ENCODE data around the gene TOR1B.

Gene TOR1B, protein sequence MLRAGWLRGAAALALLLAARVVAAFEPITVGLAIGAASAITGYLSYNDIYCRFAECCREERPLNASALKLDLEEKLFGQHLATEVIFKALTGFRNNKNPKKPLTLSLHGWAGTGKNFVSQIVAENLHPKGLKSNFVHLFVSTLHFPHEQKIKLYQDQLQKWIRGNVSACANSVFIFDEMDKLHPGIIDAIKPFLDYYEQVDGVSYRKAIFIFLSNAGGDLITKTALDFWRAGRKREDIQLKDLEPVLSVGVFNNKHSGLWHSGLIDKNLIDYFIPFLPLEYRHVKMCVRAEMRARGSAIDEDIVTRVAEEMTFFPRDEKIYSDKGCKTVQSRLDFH

DNA sequence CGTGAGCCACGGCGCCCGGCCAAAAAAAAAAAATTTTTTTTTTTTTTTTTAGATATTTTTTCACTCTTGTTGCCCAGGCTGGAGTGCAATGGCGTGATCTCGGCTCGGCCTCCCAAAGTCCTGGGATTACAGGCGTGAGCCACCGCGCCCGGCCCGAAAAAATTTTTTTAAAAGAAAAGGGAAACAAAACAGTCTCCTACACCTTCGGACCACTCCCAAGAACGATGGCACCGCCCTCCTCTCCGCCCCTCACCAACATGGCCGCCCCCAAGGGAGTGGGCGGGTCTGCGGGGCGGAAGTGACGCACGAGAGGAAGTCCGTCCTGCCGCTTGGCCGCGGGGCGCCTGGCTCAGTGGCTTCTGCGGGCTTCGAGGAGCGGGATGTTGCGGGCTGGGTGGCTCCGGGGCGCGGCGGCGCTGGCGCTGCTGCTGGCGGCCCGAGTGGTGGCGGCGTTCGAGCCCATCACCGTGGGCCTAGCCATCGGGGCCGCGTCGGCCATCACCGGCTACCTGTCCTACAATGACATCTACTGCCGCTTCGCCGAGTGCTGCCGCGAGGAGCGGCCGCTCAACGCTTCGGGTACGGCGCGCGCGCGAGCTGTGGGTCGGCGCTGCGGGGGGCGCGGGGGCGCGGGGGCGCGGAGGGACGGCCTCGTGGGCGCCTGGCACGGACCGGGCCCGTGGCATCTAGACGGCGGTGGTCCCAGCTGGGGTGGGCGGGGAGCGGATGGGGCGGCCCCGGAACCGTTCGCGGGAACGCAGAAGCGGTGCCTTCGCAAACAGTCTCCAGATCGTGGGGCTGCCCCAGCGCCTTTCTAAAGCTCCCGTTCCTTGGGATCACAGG, at the start of gene TOR1B:
TSS of gene TOR1B (plus strand) at position 352 of the 843 bp plus-strand sequence. CDS start at position 381, 29 bp downstream.
- peak within 1 kb of the TSS; percentile 76 for H3K27ac ChIP-seq
- ChIA-PET CTCF (interaction anchor here (0.6 to 1.2 kb wide), 5 partner anchors 15 to 106 kb away, joined by 3 to 6 read pairs (median 6); no protein-coding TSS in a partner anchor), POLR2A (ENCODE audit: low non-redundant PET) (no interaction called here)
- peak; percentile 92 for DNase-seq (ENCODE audit: low spot score)
- TF ChIP-seq, protein P1, sequence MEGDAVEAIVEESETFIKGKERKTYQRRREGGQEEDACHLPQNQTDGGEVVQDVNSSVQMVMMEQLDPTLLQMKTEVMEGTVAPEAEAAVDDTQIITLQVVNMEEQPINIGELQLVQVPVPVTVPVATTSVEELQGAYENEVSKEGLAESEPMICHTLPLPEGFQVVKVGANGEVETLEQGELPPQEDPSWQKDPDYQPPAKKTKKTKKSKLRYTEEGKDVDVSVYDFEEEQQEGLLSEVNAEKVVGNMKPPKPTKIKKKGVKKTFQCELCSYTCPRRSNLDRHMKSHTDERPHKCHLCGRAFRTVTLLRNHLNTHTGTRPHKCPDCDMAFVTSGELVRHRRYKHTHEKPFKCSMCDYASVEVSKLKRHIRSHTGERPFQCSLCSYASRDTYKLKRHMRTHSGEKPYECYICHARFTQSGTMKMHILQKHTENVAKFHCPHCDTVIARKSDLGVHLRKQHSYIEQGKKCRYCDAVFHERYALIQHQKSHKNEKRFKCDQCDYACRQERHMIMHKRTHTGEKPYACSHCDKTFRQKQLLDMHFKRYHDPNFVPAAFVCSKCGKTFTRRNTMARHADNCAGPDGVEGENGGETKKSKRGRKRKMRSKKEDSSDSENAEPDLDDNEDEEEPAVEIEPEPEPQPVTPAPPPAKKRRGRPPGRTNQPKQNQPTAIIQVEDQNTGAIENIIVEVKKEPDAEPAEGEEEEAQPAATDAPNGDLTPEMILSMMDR (conservative IDR thresholded peaks at IDR 0.05; ENCODE audit: low read depth): no peak

DNA sequence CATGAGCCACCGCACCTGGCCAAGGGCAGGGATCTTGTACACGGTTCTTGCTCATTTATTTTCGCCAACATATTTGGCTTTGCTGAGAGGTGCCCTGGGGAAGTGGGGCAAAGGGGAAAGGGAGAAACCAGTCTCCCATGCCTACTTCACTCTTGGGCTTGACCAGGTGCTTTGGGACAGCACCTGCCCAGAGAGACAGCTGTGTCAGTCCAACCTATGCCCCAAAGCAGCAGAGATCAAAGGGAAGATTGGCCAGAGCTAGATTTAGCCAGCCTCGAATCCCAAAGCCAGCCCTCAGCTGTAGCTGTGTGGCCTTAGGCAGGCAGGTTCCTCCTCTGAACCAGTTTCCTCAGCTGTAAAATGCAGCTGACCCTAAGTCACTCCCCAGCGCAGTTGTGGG, 47.8 kb upstream of the TOR1B start:
- POLR2A ChIA-PET (ENCODE audit: low non-redundant PET): no interaction called here
- CTCF ChIA-PET: interaction anchor here (0.6 to 1.3 kb wide), 2 partner anchors 17 to 340 kb away, joined by 3 to 7 read pairs; no protein-coding TSS in a partner anchor

DNA sequence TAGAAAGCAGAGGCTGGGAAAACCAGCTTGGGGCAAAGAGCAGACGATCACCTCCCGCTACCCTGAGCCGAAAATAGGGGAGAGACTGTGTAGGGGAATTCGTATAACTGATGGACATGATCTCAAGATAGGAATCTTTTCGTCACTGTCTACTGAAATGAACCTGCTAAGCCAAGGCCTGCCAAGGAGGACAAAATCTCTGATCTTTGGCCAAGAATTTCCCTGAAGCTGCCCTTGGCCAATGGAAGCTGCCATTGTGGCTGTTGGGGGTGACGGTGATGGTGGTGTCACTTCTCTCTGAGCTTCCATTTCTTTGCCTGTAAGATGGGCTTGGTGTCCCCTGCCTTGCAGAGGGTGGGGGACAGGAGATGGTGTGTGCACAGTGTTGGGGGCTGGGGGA, 46.8 kb upstream of the TOR1B start:
- no peak for DNase-seq (ENCODE audit: low spot score)
- TF ChIP-seq, protein P1 (conservative IDR thresholded peaks at IDR 0.05; ENCODE audit: low read depth): no peak
- POLR2A ChIA-PET (ENCODE audit: low non-redundant PET): no interaction called here
- no peak overlapping the region for H3K27ac ChIP-seq
- CTCF ChIA-PET: interaction anchor here (0.7 to 1.4 kb wide), 3 partner anchors 18 to 29 kb away, joined by 4 to 7 read pairs (median 4); no protein-coding TSS in a partner anchor

More for the DNA sequence above, 47.8 kb upstream of the TOR1B start:
- DNase-seq (ENCODE audit: low spot score): no peak
- TF ChIP-seq, protein P1 (conservative IDR thresholded peaks at IDR 0.05; ENCODE audit: low read depth): no peak
- no peak overlapping the region for H3K27ac ChIP-seq

DNA sequence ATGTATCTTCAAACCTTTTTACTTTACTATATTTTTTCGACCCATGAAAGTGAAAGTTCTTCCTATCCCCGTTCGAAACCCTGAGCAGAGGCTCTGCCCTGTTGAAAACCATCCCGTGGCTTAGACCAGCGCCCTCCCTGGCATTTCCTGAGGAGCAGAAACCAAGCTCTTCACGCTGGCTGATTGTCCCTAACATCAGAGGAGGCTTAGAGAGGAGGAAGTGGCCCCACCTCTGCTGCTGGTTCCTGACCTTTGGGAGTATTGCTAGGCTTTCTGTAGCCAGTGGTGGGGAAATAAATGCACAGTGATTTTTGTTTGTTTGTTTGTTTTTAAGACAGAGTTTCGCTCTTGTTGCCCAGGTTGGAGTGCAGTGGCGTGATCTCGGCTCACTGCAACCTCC, 45.9 kb upstream of the TOR1B start:
- peak overlapping the region; percentile 1; the same call in 1 of the 2 replicates for H3K27ac ChIP-seq
- TF ChIP-seq, protein P1 (conservative IDR thresholded peaks at IDR 0.05; ENCODE audit: low read depth): no peak
- ChIA-PET POLR2A (ENCODE audit: low non-redundant PET) (interaction anchor here (0.7 kb wide), 1 partner anchor 10 kb away, joined by 4 read pairs; no protein-coding TSS in a partner anchor), CTCF (interaction anchor here (1.0 to 1.4 kb wide), 2 partner anchors 20 to 33 kb away, joined by 3 to 4 read pairs; no protein-coding TSS in a partner anchor)
- DNase-seq (ENCODE audit: low spot score): no peak

DNA sequence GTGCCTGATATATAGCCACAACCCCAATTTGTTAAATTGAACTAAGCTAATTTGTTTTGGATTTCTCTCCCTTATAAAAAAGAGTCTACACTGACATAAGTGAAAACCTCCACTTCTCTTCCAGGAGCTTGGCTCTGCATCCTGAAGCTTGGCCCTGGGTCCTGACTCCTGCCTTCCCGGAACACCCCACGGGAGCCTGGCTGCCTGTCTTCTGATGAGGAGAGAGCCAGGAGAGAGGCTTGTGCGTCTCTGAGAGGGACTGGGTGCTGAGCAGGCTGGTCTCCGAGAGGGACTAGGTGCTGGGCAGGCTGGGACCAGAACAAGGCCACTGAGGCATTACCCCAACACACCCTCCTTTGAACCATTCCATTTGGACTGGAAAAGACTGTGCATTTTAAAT, 43.7 kb upstream of the TOR1B start:
- POLR2A ChIA-PET (ENCODE audit: low non-redundant PET): no interaction called here
- DNase-seq (ENCODE audit: low spot score): no peak

More for the DNA sequence above, 43.7 kb upstream of the TOR1B start:
- no peak overlapping the region for H3K27ac ChIP-seq
- CTCF ChIA-PET: interaction anchor here (1.4 to 1.5 kb wide), 2 partner anchors 21 to 33 kb away, joined by 4 to 5 read pairs; no protein-coding TSS in a partner anchor
- TF ChIP-seq, protein P1 (conservative IDR thresholded peaks at IDR 0.05; ENCODE audit: low read depth): no peak
